NCI-H1930 (cell line): Measurements from ENCODE around the gene TPRX1.
"Not testable (repeated sequence)": the region's sequence is repeated elsewhere in the genome, so short reads cannot be mapped to it uniquely, and the experiment has no call there.

Experiments
- DNase-seq, 2 experiments: peaks; one replicate each; lab custom pipeline; 2025; lab: John Stamatoyannopoulos, UW

Gene TPRX1, protein sequence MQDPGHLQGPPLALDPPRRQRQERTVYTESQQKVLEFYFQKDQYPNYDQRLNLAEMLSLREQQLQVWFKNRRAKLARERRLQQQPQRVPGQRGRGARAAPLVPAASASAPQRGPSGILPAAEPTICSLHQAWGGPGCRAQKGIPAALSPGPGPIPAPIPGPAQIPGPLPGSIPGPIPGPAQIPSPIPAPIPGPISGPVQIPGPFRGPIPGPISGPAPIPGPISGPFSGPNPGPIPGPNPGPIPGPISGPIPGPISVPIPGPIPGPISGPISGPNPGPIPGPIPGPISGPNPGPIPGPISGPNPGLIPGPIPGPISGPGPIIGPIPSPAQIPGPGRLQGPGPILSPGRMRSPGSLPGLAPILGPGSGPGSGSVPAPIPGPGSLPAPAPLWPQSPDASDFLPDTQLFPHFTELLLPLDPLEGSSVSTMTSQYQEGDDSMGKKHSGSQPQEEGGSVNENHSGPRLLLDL

DNA sequence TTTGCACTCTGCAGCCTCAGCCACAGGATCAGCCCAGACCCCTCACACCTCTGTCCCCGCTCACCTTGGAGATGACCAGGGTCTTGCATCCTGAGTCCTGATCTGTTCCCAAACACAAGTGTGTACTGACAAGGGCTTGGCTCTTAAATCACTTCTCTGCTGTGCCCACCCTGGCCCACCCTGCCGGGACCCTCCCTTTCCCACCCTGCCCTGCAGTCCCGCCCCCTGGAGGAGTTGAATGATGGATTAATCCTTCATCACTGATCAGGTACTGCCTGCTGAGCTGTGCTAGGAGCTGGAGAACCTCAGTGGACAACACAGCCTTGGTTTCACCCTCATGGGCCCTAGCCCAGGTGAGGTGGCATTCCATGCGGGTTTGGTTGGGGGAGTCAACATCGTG, at the start of gene TPRX1:
TPRX1 (minus strand) TSS at position 101 of the 400 bp plus-strand sequence; CDS start at position 89, 12 bp downstream.
- DNase-seq = not testable (repeated sequence)

DNA sequence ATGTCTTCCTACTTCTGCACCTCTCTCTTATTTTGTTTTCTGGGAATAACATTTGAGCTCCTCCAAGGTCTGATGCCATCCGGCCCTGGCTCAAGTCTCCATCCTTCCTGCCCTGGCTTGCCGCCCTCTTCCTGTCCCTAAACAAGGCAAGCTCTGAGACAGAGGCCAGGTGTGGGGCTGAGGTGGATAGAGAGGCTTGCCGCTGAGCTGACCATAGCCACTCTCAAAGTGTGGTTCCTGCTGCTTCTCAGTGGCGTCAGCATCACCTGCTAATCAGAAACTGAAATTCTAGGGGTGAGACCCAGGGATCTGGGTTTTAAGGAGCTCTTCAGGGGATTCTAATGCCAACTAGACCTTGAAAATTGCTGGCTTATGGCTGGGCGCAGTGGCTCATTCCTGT, 48.7 kb upstream of the TPRX1 start:
- DNase-seq = no peak

DNA sequence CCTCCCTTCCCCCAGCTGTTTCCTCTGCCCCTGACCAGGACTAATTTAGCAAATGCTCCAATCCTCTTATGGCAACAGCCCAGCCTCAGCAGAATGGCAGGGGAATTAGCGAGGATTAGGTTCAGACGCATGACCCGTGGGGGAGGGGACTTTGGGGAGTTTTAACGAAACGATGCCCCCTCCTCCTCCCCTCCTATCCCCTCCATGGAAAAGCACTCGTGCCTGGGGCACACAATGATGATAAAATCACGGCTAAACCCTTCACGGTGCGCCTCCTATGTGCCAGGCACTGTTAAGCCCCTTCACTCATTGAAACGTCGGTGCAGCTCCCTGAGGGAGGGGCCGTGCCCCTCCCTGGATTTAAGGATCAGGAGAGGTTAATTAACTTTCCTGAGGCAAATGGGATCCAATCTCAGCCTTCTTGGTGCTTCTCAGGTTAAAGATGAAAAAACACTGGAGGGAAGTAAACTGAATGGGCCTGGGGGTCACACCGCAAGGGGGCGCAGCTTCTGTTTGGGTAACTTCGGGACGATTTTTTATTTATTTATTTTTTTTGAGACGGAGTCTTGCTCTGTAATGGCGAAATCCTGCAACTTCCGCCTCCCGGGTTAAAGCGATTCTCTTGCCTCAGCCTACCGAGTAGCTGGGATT, 44.6 kb upstream of the TPRX1 start:
- DNase-seq = peak; percentile 40 to 71

DNA sequence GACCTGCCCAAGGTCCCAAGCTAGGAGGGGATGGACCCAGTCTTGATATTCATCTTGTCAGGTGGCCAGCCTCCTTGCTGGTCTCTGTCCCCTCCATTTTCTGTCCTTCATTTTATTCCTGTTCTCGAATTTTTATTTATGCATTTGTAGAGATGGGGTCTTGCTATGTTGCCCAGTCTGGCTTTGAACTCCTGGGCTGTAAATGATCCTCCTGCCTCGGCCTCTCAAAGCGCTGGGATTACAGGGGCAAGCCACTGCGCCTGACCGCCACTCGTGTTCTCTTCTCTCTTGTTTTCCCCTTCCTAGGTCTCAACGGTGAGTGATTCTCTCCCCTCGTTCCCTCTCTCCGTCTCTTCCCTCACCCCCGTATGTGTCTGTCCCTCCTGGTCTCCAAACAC, 44.1 kb upstream of the TPRX1 start:
- DNase-seq = no peak

DNA sequence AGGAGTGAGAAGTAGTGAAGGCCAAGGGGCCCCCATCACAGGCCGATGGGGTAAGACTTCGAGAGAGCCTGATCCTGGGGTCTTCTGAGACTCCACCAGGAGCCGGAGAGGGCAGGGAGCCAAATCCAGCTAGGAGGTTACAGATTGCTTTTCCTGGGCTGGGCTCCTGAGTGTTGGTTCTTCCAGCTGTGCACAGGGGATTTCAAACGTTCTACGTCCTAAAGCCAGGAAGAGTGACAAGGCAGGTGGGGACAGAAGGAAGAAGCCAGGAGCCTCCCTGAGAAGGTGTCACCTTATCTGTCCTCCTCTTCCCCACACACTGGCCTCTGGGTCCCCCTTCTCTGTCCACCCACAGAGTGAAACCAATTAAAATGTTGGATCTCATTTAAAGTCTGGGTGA, 38.6 kb upstream of the TPRX1 start:
- DNase-seq = no peak

DNA sequence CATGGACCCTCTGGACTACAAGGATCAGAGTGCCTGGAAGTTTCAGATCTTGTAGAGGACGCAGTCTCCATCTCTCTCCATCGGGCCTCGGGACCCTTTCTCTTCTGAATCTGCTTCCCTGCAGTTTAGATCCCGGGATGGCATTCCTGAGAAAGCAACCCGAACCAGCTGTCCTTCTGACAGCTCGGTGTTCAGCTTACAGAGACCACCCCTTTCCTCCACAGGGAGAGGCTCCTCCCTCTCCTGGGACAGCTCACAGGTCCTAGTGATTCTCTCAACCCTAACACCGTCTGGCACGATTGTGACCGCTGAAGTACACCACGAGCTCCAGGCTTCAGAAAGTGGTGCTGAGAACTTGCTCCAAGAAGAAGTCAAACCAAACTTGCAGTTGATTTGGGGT, 35.6 kb upstream of the TPRX1 start:
- no peak for DNase-seq

DNA sequence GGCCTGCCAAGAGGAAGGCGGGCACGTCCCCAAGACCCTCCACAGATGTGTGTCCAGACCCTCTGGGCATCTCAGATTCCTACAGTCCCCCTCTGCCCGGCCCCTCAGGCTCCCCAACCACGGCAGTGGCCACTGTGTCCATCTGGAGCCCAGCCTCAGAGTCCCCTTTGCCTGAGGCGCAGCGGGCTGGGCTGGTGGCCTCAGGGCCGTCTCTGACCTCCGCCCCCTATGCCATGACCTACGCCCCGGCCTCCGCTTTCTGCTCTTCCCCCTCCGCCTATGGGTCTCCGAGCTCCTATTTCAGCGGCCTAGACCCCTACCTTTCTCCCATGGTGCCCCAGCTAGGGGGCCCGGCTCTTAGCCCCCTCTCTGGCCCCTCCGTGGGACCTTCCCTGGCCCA, 35.1 kb upstream of the TPRX1 start:
- no peak for DNase-seq

DNA sequence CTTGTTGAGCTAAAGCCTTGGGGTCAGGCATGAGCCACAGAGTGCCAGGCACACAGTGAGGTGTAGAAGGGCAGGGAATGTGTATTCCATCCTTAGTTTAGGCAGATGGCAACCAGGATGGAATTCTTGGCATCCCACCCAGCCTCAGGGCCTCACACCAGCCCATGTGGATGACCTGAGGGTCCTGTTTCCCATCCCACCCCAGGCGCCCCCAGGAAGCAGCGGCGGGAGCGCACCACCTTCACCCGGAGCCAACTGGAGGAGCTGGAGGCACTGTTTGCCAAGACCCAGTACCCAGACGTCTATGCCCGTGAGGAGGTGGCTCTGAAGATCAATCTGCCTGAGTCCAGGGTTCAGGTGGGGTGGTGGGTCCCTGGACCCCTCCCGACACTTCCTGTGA, 31.7 kb upstream of the TPRX1 start:
- DNase-seq = no peak

DNA sequence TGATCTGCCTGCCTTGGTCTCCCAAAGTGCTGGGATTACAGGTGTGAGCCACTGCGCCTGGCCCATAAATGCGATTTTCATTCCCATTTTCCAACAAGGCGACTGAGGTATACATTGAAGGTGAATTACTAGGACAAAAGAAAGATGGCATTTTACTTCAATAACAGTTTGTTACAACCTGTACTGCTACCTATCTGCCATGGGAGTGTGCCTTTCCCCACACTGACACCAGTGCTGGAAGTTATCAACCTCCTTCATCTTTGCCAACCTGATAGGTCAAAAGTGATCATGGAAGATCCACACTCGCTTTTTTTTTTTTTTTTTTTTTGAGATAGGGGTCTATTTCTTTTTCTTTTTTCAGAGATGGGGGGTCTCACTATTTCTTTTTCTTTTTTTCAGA, 28.4 kb upstream of the TPRX1 start:
- no peak for DNase-seq

DNA sequence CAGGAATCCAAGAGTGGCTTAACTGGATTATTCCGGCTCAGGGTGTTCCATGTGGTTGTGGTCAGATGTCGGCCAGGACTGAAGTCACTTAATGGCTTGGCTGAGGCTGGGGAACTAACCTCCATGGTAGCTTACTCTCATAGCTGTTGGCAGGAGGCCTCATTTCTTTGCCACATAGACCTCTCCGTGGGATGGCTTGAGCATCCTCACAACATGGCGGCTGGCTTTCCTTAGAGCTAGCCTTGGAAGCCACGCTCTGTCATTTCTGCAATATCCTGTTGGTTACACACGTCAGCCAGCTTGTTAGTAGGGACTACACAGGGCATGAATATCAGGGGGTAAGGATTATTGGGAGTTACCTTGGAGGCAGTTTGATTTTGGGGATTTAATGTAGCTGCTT, 22.4 kb upstream of the TPRX1 start:
- DNase-seq = no peak

DNA sequence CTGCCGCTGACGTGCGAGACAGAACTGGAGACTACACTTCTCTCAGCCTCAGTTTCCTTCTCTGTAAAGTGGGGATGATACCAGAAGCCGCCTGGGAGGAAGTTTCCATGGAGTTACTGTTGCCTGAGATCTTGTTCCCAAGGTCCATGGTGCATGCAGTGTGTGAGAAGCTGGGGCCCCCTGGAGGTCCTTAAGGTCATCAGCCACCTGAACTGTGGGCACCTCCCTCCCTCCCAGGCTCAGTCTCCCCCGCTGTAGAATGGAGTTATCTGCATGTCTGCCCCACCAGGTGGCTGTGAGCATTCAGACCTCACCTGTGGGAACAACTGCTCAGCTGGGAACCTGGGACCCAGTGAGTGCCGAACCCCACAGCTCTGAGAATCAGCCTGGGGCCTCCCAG, 20.0 kb upstream of the TPRX1 start:
- DNase-seq = no peak

DNA sequence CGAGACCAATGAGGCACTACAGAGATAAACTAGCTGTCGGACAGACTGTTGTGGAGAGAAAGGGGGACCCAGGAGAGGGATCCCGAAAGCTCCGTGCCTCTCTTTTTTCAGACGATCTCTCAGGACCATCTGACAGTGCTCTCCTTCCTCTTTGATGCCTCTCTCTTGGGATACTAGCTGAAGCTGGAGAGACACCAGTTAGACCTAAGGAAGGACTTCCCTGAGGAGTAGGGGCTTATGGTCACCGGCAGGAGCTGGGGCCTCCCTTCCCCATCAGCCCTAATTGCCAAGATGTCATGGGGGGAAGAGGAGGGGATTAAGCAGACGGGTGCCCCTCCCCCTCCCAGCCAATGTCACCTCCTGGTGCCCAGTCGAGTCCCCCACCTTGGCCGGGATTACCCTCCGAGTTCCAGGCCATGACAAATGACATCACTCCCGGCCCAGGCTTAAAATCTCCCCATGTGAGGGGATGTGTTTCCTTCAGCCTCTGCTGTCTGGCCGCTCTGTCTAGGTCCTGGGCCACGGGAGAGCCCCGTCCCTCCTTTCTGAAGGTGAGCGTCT, 17.2 kb upstream of the TPRX1 start, which contains the start of gene CRX:
CRX (plus strand) TSS at position 478 of the 561 bp plus-strand sequence. CDS start 12,507 bp downstream, outside the sequence.
- DNase-seq = no peak

DNA sequence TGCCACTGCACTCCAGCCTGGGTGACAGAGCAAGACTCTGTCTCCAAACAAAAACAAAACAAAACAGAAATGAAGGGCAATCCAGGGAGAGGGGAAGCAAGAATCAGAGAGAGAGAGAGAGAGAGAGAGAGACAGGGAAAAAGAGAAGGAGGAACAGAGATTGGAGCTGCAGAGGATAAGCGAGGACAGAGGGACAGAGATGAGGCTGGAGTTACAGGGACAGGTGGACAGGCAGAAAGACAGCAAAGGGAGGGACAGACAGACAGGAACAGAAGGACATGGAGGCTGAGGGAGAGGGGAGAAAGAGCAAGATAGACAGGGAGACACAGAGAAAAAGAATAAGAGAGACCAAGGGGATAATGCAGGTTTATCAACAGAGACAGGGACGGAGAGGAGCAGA, 16.1 kb upstream of the TPRX1 start:
- no peak for DNase-seq

DNA sequence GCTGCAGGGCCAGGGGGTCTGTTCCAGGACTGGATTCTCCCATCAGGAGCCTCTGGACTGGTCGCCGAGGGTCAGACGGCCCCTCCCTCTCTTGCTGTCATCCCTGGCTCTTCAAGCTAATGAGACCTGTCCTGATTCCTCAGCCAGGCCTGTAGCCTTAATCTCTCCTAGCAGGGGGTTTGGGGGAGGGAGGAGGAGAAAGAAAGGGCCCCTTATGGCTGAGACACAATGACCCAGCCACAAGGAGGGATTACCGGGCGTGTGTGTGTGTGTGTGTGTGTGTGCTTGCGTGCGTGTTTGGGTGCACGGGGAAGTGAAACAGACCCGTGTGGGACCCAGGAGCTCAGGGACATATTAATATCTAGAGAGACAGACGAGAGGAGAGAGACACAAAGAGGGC, 15.5 kb upstream of the TPRX1 start:
- no peak for DNase-seq

DNA sequence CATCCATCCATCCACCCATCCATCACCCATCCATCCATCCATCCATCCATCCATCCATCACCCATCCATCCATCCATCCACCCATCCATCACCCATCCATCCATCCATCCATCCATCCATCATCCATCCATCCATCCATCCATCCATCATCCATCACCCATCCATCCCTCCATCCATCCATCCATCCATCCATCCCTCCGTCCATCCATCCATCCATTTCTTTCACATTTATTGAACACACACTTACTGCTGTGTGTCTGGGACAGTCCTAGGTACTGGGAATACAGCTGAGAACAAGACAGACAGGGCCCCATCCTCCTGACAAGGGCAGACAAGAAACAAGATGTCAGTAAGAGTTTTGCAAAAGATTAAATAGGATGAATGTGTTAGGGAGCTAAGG, 13.9 kb upstream of the TPRX1 start:
- not testable (repeated sequence) for DNase-seq

DNA sequence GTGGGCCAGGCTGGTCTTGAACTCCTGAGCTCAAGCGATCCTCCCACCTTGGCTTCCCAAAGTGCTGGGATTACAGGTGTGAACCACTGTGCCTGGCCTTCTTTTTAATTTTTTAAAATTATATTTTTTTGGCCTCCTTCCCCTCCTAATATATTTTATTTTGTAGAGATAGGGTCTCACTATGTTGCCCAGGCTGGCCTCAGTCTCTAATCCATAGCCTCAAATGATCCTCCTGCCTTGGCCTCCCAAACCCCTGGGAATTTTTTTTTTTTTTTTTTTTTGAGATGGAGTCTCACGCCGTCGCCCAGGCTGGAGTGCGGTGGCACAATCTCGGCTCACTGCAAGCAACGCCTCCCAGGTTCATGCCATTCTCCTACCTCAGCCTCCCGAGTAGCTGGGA, 11.9 kb upstream of the TPRX1 start:
- not testable (repeated sequence) for DNase-seq

DNA sequence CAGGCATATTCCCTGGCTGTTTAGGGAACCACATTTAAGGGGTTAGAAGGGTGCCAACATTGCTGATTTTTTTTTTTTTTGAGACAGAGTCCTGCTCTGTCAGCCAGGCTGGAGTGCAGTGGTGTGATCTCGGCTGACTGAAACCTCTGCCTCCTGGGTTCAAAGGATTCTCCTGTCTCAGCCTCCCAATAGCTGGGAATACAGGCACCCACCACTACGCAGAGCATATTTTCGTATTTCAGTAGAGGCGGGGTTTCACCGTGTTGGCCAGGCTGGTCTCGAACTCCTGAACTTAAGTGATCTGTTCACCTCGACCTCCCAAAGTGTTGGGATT, 9.6 kb upstream of the TPRX1 start:
- DNase-seq = no peak

DNA sequence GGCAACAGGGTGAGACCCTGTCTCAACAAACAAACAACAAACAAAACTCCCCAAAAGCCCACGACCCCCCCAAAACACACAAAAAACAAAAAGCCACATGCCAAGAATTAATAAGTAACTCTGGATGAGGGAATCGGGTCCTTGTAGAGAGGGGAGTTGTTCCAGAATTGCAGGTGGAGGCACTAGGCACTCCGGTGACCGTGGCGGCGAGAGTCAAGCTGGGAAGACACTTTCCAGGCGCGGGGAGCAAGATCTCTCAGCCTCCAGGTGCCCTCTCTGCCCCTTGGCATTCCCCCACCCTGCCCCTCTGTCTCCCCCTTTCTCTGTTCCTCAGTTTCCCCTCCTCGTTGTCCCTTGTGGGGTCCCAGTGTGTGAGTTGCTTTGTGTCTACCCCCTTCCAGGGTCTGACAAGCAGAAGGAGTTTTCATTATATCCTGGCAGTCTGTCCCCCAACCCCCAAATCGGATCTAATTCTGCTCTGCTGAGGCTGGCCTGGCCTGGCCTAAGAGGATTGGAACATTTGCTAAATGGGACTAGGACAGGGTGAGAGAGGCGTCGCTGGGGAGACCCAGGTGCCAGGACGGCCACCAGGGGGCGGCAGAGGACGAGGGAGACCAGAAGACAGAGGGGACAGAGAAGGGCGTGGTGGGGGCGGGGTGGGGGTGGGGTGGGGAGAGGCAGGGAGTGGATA, 9.1 kb upstream of the TPRX1 start:
- peak; percentile 76 to 83 for DNase-seq

DNA sequence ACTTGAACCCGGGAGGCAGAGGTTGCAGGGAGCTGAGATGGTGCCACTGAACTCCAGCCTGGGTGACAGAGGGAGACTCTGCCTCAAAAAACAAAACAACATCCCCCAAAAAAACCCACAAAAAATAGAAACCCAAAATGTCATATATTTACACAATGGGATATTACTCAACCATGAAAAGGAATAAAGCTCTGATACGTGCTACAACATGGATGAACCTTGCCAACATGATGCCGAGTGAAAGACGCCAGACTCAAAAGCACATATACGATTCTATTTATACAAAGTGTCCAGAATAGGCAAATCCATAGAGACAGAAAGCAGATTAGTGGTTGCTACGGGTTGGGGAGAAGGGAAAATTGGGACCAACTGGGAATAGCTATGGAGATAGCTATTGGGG, 2.1 kb upstream of the TPRX1 start:
- DNase-seq = no peak

DNA sequence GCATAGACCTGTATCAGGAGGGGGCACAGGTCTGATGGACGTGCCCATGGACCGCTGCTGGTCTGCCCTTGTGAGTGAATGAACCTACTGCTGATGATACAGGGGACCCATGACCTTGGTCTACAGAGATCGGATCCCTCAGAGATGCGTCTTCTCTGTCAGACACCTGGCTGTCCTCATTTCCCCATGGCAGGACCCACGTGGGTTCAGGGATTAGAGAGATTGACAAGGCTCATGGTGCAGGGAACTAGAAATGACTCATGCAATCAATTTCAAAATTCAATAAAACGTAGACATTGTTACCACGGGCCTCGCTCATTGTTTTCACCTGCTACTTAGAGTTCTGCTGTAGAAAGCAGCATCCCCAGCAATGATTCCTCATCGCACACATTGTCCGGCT, 962 bp upstream of the TPRX1 start:
- no peak for DNase-seq

DNA sequence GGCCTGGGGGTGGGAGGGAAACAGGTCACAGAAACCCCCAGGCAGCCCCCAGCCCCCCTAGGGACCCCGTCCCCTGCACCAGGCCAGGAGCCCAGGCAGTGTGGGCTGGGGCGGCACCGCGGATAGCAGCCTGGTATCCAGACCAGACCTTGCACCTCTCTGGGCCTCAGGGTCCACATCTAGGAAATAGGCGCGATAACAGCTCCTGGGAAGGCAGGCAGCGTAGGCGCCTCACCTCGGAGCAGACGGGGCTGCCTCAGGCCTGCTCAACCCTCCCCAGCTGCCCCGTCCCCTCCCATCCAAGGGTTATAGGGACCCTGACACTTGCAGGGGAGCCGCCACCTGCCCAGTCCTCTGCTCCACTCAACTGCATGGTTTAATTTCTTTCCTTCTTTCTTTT, 680 bp downstream of the TPRX1 start:
- DNase-seq = not testable (repeated sequence)

DNA sequence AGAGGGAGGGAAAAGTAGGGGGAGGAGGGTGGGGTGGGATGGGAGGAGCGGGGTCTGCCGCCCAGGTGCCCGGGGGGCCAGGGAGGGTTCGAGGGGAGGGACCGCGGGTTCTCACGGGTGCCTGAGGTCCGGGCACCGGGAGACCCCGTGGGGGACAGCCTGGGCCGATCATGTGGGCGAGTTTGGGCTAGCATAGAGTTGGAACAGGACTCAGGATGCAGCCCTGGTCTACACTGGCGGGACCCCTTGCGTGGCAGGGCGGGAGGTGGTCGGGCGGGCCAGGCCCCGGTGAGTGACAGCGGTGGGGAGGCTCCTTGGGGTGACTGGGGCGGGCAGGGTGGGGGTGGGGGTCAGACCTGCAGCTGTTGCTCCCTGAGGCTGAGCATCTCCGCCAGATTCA, 1.2 kb downstream of the TPRX1 start:
- DNase-seq = not testable (repeated sequence)
